HL-60/S4 treated with retinoic acid at 250 ng/mL for 4 days and 3 days (cell line): ENCODE results near the gene SDCBP2.

Experiments
- in situ Hi-C: fragments of 300-500 bp; cut with MboI; formaldehyde crosslinking; loops from 2 replicates; pipeline ENCODE4 v1.7.0; 2022; ENCODE audit warnings: low sequenced_read_pairs

SDCBP2 gene

DNA sequence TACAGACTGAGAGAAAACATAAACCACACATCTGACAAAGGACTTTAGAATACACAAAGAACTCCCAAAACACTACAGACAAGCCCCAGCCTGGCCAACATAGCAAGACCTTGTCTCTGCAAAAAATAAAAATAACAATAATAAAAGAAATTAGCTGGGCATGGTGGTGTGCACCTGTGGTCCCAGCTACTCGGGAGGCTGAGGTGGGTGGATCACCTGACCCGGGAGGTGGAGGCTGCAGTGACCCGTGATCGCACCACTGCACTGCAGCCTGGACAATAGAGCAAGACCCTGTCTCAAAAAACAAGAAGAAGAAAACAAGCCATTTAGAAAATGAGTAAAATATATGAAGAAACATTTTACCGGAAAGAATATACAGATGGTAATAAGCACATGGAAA lies 13.1 kb downstream of the SDCBP2 start:
- in situ Hi-C loops: loop anchor here (10.0 kb wide), 1 partner anchor 119 kb away; no protein-coding TSS in a partner anchor

DNA sequence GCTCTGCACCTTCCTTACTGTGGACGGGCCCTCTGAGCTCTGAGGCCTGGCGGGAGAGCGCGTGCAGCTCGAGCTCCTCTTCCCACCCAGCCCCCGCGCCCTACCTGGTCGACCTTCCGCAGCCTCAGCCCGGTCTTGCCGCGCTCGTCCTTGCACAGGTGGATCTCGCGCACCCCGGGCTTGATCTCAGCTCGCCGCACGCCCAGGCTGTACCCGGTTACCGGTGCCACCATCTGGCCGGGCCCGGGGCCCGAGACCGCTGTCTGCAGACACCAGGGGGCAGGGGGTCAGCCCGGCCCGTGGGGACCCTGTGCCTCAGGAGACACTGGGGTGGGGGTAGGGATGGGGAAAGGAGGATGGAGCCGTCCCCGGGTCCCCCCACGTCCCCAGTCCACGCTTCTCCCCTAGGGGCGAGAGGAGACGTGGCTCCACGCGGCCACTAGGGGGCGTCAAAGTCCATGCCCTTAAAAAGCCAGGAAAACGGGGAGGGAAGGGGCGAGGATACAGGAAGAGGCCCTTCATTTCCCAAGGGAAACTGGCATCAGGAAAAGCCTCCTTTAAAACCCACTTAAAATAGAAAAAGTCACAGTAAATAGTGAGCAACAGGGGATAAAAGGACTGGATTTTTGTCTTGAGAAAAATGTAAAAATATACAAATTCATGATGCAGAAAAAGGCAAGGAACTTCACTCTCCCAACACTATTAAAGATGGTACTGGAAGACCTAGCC lies 15.5 kb downstream of the SDCBP2 start:
- in situ Hi-C loops: loop anchor here (10.0 kb wide), 1 partner anchor 121 kb away; no protein-coding TSS in a partner anchor

DNA sequence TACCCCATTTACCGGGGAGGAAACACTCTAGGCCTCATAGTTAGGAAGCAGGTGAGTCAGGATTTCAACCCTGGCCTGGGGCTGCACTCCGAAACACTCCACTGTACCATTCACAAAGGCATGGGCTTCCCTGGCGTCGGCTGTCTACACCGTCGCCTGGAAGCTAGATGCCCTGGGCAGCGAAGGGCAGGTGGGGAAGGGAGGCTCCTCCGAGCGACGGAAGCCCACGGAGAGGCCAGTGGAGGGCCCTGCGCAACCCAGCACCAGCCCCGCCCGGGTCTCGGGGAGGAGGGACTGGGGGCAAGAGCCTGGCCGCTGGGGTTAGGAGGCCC lies 16.1 kb downstream of the SDCBP2 start:
- in situ Hi-C loops: loop anchor here (10.0 kb wide), 1 partner anchor 122 kb away; no protein-coding TSS in a partner anchor

DNA sequence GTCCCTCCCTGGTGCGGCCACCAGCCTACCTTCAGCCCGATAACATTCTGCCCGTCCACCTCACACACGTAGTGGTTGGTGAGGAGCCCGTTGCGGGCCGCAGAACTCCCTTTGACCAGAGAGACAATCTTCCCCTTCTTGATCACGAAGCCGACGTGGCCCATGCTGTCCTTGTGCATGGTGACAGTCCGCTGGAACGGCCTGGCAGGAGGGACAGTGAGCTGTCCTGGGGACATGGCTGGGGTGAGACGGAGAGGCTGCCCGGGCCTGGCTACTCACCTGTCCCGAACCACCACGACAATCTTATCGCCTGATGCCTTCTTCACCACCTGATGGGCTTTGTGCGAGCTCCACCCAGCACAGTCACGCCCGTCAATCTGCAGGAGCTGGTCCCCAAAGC lies 16.6 kb downstream of the SDCBP2 start:
- in situ Hi-C loops: loop anchor here (10.0 kb wide), 1 partner anchor 122 kb away; no protein-coding TSS in a partner anchor

DNA sequence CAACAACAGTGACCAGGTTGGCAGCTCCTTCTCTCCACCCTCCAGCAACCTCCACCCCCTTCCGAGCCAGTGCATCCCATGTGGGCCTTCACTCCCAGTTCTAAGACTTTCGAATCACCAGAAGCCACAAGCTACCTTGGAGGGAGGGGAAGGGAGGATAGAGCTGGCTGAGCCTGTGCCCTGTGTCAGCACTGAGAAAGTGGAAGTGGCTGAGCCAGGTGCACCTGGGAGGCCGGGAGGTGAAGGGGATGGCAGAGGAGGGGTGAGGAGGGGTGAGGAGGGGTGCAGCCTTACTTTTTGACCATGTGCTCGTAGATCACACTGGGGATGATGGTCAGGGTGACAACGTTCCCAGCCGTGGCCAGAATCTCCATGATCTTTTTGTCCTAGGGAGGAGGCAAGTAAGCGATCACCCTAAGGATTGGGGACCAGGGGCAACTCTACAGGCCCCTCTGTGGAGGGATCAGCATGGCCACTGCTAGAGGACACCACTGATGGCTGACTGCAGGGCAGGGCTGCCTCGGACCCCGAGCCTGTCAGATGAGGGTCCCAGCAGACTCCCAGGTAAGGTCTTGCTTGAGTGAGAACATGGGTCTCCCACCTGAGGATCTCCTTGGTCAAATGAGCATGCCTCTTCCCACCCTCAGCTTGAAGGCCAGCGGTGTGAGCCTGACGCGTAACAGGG lies 18.3 kb downstream of the SDCBP2 start:
- in situ Hi-C loops: loop anchor here (10.0 kb wide), 1 partner anchor 124 kb away; no protein-coding TSS in a partner anchor

DNA sequence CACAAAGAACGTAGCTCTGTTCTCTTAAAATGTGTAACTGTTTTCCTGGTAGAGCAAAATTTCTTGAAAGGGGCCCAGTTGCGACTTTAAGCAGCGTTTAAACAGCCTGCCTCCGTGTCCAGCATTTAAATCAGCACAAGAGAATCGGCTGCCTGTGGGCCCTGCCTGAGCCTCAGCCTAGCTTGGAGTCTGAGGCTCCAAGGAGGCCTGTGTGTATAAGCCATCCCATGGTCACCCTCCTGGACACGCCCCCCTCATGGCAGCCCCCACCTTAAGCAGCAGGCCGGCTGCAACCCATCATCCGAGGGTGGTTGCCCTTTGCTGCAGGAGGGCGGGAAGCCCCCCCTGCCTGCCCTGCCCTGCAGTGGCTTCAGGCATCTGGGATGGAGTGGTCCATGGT lies 18.9 kb downstream of the SDCBP2 start:
- in situ Hi-C loops: loop anchor here (10.0 kb wide), 1 partner anchor 125 kb away; no protein-coding TSS in a partner anchor

DNA sequence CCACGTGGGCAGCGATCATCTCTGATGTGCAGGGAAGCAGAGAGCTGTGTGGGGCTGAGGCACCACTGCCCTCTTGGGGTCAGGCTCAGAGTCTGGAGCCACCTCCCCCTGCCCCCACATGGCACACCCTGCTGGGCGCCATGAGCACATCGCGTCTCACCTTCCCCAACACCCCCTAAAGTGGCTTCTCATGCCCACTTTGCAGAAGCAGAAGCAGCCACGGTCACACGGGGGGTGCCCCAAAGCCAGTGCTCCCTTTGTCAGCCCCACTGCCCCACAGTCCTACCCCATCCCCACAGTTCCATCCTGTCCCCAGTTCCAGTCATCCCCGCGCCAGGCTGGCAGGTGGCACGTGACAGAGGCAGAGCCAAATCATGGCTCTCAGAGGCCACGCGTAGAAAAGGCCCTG lies 19.5 kb downstream of the SDCBP2 start:
- in situ Hi-C loops: no loop called here

DNA sequence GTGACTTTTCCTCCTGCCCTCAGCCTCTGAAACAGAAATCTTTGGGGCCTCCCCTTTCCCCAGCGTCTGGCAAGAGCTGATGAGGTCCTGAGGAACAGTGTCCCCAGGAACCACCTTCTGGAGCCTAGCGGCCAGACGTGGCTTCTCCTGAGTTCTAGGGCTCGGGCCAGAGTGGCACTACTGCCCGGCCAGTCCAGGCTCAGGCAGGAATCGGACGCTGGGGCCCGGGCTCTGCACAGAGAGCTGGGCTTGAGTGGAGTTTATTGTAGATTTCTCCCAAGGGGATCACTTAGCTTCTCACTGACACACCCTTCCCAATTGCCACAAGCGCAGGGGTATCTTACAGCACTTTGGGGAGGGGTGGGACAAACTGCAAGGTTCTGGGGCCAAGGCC lies 20.2 kb downstream of the SDCBP2 start:
- in situ Hi-C loops: no loop called here

DNA sequence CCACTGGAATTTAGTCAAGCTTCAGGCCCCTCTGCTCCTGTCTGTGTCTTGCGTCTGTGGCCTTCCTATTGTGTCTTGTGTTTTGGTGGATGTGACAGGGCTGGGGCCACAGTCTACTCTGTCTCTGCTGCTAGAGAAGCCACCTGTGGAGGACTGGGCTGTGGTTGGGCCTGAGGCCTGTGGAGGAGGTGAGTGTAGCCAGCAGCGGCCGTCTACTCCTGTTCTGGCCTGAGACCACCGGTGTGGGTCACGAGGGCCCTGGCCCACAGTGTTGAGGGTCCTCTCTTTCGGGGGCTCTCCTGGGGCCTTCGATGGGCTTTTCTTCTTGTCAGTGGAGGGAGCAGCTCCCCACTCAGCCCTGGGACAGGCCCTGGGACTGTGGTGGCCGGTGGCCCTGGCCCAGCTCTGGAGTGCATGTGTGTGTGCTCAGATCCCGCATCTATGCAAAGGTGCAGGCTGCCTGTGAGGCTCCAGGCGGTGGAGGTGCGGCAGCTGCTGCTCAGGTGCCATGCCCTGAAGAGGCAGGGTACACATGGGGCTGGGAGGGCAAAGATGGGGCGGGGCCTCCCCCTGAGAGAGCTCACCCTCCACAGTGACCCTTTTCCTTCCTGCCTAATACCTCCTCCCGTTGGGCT lies 20.8 kb downstream of the SDCBP2 start:
- in situ Hi-C loops: no loop called here

DNA sequence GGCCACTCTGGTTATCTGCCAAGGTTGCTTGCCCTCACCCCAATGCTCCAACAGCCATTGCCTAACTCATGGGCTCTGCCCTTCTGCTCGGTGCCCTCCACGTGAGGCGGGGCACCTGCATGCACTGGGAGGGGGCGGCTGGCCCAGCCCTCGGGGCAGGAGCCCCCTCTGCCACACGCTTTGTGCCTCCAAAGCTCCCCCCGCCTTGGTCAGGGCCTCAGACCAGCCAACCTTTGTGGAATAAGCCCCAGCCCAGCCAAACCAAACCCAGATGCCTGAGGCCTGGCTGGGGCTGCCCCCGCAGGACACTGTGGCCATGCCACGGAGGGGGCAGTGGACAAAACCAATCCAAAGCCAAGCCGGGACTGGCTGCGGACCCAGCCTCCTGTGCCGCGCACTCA lies 21.4 kb downstream of the SDCBP2 start:
- in situ Hi-C loops: no loop called here

DNA sequence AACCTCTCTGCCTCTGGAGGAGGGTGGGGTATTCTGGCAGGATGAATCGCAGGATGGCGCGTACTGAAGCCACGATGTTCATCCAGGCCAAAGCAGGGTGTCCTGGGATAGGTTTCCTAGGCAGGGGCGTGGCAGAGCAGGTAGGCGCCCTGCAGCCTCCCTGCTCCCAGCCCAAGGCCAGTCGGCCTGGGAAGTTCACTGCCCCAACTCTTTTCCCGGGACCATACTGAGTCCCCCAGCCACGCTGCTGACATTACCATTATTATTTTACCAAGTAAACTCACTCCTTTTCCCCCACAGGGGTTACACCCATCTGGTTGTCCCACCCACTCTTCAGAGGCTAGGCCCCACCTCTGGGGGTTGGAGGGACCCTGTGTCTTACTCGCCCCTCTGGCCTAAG lies 21.8 kb downstream of the SDCBP2 start:
- in situ Hi-C loops: no loop called here

DNA sequence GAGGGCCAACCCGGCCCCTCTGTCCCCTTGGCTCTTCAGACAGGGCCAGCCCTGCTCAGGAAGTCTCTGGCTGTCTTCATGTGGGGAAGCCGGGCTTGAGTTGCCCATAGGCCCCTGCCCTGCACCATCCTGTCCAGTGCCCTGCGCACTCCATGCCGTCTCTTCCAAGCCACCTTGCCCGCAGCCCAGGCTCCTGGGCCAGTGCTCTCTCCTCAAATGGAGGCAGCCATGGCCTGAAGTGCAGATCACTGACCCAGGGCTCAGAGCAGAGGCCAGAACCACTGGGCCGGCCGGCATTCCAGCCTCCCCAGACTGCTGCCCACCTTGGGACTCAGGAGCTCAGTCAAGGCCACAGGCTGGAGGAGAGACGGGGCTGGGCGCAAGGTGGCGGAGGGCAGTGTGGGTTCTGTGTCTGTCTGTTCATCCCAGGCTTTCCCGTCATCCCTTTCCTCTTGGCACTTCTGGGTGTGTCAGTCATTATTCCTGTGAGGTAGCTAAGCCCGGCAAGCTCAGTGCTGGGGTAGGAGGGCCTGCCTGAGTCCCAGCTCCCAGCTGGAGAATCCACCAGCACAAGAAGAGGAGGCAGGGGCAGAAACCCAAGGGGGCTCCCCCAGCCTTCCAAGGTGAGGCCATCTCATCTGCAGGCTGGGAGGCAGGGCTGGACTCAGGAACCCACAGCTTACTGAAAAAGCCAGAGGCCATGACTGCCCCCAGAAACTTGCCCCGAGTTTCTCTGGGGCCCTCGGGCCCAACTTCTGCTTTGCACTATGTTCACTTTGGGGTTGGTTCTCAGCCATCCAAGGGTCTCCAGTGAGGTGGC lies 22.4 kb downstream of the SDCBP2 start:
- in situ Hi-C loops: no loop called here

DNA sequence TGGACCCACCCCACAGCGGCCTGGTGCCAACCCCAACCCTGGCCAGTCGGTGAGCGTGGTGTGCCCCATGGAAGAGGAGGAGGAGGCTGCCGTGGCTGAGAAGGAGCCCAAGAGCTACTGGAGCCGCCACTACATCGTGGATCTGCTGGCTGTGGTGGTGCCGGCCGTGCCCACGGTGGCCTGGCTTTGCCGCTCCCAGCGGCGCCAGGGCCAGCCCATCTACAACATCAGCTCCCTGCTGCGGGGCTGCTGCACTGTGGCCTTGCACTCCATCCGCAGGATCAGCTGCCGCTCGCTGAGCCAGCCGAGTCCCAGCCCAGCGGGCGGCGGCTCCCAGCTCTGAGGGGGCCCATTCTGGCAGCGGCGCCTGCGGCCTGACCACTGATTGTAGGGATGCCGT lies 23.2 kb downstream of the SDCBP2 start:
- in situ Hi-C loops: no loop called here

DNA sequence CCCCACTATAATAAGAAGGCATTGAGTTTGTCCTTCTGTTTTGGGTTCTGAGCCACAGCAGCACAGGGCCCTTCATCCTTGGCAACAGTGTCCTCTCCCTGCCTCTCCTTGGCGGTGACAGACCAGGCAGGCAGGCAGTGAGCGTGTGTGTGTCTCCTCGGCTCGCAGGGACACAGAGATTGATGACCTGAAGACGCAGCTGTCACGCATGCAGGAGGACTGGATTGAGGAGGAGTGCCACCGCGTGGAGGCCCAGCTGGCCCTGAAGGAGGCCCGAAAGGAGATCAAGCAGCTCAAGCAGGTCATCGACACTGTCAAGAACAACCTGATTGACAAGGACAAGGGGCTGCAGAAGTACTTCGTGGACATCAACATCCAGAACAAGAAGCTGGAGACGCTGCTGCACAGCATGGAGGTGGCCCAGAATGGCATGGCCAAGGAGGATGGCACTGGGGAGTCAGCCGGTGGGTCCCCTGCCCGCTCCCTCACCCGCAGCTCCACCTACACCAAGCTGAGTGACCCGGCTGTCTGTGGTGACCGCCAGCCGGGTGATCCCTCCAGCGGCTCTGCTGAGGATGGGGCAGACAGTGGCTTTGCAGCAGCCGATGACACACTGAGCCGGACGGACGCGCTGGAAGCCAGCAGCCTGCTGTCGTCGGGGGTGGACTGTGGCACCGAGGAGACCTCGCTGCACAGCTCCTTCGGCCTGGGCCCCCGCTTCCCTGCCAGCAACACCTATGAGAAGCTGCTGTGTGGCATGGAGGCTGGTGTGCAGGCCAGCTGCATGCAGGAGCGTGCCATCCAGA lies 24.0 kb downstream of the SDCBP2 start:
- in situ Hi-C loops: no loop called here

DNA sequence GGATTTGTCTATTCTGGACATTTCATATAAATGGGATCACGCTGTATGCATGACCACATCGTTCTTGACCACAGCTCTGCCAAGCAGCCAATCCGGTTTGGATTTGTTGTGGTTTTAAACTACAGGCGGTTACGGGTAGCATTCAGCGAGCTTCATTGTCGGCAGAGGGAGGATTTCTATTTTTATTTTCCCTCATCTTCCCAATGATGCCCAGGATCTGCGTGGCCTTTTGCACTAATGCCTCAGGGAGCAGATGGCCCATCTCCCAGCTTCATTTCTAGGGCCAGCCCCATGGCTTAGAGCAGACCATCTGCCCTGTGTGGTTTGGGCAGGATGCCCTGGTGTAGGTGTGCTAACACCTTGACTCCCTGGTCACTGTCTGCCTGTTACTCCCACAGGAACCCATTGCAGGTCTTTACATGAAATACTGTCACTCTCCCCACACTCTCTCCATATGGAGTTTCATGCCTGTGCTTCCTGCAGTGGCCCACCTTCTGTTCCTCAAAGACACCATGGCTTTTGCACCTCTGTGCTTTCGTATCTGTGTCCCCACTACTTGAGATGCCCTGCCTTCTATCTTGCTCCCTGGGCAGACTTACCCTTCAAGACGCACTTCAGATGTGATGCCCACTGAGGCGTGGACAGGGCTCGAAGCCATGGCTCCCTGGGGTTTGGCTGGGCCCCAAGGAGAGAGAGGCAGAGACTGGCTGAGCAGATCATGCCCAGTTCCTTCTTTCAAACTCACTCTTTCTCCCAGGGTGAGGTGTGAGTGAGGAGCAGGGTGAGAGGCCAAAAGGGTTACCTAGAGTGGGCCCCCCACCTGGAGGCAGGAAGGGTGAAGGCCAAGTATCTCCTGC lies 26.0 kb downstream of the SDCBP2 start:
- in situ Hi-C loops: no loop called here

DNA sequence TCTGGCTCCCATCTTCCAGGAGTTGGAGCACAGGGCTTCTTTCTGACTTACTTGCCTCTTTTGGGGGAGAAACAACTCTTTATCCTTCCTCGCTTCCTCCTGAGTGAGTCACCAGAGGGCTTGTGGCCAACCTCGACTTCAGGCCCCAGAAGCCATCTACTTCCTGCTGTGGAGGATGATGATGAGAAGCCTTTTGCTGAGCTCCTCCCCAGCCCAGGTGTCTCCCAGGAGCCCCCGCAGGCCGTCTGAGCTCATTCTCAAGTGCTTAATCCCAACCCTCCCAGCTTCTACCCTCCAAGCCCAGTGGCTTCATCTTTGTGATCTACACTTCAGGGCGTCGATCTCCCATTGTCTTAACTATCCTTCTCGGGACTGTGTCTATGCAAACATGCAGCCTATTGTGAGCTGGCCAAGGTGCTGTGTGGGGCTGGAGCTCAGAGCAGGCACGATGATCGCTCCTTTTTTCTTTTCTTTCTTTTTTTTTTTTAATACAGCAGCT lies 27.9 kb downstream of the SDCBP2 start:
- in situ Hi-C loops: no loop called here

DNA sequence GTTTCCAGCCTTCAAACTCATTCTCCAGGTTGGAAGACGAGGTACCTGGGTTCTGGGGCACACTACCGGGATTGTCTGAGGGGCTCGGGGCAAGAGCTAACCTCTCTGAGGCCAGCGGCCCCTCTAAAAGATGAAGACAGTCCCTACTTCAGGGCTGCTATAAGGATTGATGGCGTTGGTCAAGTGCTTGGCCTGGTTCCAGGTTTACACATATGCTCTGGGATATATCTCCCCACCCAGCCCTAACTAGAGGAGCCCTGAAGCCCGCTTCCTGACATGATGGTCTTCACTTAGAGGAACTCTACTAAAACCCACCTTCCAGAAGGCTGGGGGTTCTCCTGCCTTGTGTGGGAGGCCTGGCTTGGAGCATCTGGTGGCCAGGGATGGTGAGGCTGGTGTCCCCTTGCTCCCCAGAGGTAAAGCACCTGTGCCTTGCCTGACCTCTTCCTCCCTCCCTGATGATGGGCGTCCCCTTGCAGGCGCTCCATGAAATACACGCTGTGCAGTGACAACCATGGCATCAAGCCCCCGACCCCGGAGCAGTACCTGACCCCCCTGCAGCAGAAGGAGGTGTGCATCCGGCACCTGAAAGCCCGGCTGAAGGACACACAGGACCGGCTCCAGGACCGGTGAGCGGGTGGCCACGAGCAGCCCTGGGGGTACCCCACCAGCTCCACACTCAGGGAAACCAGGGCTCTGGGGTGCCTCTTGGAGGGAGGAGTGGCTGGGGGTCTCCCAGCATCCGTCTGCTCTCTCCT lies 28.7 kb downstream of the SDCBP2 start:
- in situ Hi-C loops: no loop called here

DNA sequence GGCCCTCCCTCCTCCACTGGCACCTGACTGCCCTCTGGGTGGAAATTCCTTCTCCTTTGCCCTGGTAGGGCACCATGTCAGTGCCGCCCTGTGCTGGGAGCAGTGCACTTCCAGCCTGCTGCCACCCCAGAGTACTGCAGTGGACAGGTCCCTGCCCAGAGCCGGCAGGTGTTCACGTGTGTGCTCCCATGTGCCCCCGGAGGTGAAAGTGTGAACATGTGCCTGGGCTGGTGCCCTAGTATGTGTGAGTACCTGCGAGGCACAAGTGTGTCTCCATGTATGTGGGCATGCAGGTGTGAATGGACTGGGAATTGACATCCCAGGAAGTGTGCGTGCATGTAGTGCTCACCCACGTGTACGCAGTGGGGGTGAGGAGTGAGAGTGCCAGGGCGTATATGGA lies 29.4 kb downstream of the SDCBP2 start:
- in situ Hi-C loops: no loop called here
